GM18517 (cell line): ENCODE measurements around the gene GRIA3.

ENCODE experiments used
- ATAC-seq: cut with Tn5 transposase; IDR thresholded peaks from one replicate; pipeline ENCODE4 v1.9.1; 2021; ENCODE audit warnings: mild to moderate bottlenecking, moderate library complexity; ENCODE audit not compliant: unreplicated experiment

The GRIA3 gene

GRCh38 chrX:123193101-123193500 is 9.0 kb downstream of the GRIA3 start:
- ATAC-seq: no peak

GRCh38 chrX:123199338-123199737 is 15.3 kb downstream of the GRIA3 start:
- ATAC-seq: no peak

GRCh38 chrX:123201720-123202119 is 17.6 kb downstream of the GRIA3 start:
- ATAC-seq: no peak

GRCh38 chrX:123202523-123202922 is 18.4 kb downstream of the GRIA3 start:
- no peak for ATAC-seq

- no peak for ATAC-seq
Observed at GRCh38 chrX:123203772-123204171, 19.7 kb downstream of the GRIA3 start.

- no peak for ATAC-seq
Observed at GRCh38 chrX:123206176-123206575, 22.1 kb downstream of the GRIA3 start.

GRCh38 chrX:123210252-123210651 is 26.2 kb downstream of the GRIA3 start:
- ATAC-seq: no peak

- no peak for ATAC-seq
Observed at GRCh38 chrX:123215397-123216089, 31.5 kb downstream of the GRIA3 start.

- no peak for ATAC-seq
Observed at GRCh38 chrX:123217077-123217476, 33.0 kb downstream of the GRIA3 start.

GRCh38 chrX:123217728-123218127 is 33.6 kb downstream of the GRIA3 start:
- ATAC-seq: no peak

GRCh38 chrX:123219916-123220315 is 35.8 kb downstream of the GRIA3 start:
- ATAC-seq: no peak

- ATAC-seq: no peak
Observed at GRCh38 chrX:123222920-123223319, 38.8 kb downstream of the GRIA3 start.

GRCh38 chrX:123223409-123223808 is 39.3 kb downstream of the GRIA3 start:
- peak; percentile 25 for ATAC-seq

- ATAC-seq: peak; percentile 97
Observed at GRCh38 chrX:123223859-123224258, 39.8 kb downstream of the GRIA3 start.

- no peak for ATAC-seq
Observed at GRCh38 chrX:123230798-123231197, 46.7 kb downstream of the GRIA3 start.

GRCh38 chrX:123236859-123237258 is 52.8 kb downstream of the GRIA3 start:
- ATAC-seq: no peak

- no peak for ATAC-seq
Observed at GRCh38 chrX:123237271-123237670, 53.2 kb downstream of the GRIA3 start.

GRCh38 chrX:123254457-123254856 is 70.4 kb downstream of the GRIA3 start:
- no peak for ATAC-seq

GRCh38 chrX:123256378-123256777 is 72.3 kb downstream of the GRIA3 start:
- peak; percentile 97 for ATAC-seq

GRCh38 chrX:123260920-123261418 is 76.9 kb downstream of the GRIA3 start:
- ATAC-seq: no peak

GRCh38 chrX:123263270-123263669 is 79.2 kb downstream of the GRIA3 start:
- ATAC-seq: no peak

GRCh38 chrX:123263747-123264146 is 79.7 kb downstream of the GRIA3 start:
- no peak for ATAC-seq

- ATAC-seq: no peak
Observed at GRCh38 chrX:123267220-123267619, 83.1 kb downstream of the GRIA3 start.
